ENCODE data around the gene LAMB3. TPM values are rescaled to one million over a fixed set of nuclear protein-coding genes. Genes with fewer than 3 reads are reported as not detected.

The LAMB3 gene
- total RNA-seq, 1 experiment from 2014 or later, result 1.3 TPM

DNA sequence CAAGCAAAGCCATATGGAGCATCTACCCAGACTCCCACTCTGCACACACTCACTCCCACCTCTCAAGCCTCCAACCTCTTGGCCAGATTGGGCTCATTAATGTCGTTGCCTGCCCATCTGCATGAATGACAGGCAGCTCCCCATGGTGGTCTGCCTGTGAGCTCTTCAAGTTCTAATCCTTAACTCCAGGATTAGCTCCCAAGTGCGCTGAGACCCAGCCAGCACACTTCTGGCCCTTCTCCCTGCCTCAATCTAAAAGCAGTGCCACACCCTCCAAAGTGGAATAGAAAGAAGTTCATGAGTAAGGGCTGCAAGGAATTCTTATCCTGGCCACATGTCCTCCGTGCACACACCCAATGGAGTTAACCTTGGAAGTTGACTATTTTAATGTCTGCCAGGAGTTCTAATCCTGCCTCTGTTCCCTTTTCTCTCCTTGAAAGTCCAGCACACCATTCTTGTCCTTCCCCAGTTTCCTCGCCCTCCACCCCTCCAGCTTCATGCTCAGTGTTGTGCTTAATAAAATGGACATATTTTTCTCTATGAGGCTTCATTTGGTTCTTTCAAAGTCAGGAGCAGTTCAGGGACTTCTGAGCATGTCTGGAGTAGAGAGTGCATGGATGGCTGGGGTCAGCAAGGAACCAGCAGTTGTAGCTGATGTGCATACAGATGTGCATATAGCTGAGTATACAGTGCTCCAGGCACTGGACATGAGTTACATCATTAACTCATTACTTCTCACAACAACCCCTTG lies 38.6 kb downstream of the LAMB3 start:
- DNase-seq, result no peak
- Histone ChIP-seq H3K4me1 (ENCODE audit: low read length) (no peaks in the 10 kb centered on the region), H3K27me3 (ENCODE audit: low read length) (no peaks in the 10 kb centered on the region), H3K36me3 (ENCODE audit: insufficient read depth, low read length) (no peaks in the 10 kb centered on the region), H3K9me2 (replicated peaks; ENCODE audit: insufficient read depth, low read length) (no peaks in the 10 kb centered on the region), H3K9me3 (ENCODE audit: low read length) (no peaks in the 10 kb centered on the region), H2AFZ (ENCODE audit: low read length) (no peak overlapping the region), H4K20me1 (ENCODE audit: insufficient read depth, low read depth, low read length) (no peaks in the 10 kb centered on the region), H3K4me3 (ENCODE audit: low read length) (no peak overlapping the region), H3K79me2 (ENCODE audit: low read length) (no peaks in the 10 kb centered on the region), H3K9ac (ENCODE audit: low read length) (no peak overlapping the region), H3K4me2 (ENCODE audit: low read depth, low read length, poor library complexity, severe bottlenecking) (no peak overlapping the region), H3K27ac (ENCODE audit: low read length) (no peak overlapping the region)

DNA sequence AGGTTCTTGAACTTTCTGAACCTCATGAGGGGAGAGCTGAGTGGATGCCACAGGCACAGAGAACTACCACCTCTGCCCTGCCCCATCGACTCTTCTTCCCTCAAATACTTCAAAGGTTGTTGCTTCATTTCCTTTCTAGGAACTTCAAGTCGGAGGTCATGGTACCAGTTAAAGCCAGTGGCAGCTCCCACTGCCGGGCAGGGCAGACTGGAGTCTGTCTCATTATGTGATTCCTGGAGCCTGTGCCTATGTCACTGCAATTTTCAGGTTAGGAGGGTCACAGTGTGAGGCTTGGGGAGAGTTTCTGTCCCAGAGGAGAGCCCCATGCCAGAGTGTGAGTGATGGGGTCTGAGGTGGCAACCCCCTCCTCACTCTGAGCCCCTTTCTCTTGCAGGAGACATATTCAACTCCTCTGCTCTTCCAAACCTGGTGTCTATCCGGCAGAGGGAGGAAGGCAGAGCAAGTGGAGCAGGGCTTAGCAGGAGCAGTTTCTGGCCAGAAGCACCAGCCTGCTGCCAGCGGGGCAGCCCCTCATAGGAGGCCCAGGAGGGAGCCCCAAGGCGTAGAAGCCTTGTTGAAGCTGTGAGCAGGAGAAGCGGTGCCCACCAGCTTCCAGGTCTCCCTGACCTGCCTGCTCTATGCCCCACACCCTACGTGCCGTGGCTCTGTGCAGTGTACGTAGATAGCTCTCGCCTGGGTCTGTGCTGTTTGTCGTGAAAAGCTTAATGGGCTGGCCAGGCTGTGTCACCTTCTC lies 39.4 kb downstream of the LAMB3 start:
- no peak overlapping the region for H3K9ac ChIP-seq (ENCODE audit: low read length)
- H3K27me3 ChIP-seq (ENCODE audit: low read length), result no peaks in the 10 kb centered on the region
- H3K36me3 ChIP-seq (ENCODE audit: insufficient read depth, low read length), result no peaks in the 10 kb centered on the region
- H3K4me3 ChIP-seq (ENCODE audit: low read length), result no peak overlapping the region
- no peaks in the 10 kb centered on the region for H4K20me1 ChIP-seq (ENCODE audit: insufficient read depth, low read depth, low read length)
- H3K9me3 ChIP-seq (ENCODE audit: low read length), result no peaks in the 10 kb centered on the region
- H3K79me2 ChIP-seq (ENCODE audit: low read length), result no peaks in the 10 kb centered on the region
- no peak overlapping the region for H3K4me2 ChIP-seq (ENCODE audit: low read depth, low read length, poor library complexity, severe bottlenecking)
- H3K9me2 ChIP-seq (replicated peaks; ENCODE audit: insufficient read depth, low read length), result no peaks in the 10 kb centered on the region
- no peak overlapping the region for H3K27ac ChIP-seq (ENCODE audit: low read length)
- no peak for DNase-seq
- H2AFZ ChIP-seq (ENCODE audit: low read length), result no peak overlapping the region
- H3K4me1 ChIP-seq (ENCODE audit: low read length), result no peaks in the 10 kb centered on the region

DNA sequence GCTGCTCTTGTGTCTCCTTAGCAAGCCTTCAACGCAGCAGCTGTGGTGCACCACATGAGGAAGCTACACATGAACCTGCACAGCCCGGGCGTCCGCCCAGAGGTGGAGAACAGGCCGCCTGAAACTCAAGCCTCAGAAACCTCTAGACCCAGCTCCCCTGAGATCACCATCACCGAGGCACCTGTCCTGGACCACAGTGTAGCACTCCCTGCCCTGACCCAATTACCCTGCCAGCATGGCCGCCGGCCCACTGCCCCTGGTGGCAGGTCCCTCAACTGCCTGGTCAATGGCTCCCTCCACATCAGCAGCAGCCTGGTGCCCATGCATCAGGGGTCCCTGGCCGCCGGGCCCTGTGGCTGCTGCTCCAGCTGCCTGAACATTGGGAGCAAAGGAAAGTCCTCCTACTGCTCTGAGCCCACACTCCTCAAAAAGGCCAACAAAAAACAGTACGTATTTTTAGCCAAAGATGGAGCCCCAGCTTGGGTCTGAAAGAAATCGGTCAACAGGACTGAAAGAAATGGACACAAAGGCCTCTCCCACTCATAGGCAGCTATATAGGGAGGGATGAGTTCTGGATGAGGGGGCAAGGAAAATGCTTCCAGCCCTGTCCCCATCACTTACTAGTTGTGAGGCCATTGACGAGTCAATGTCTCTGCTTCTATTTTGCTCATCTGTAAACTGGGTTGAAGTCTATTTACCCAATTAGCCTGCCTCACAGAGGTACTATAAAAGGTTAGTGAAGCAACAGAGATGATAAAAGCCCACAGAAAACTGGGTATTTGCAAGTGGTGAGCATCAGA lies 40.3 kb downstream of the LAMB3 start:
- Histone ChIP-seq H3K4me2 (ENCODE audit: low read depth, low read length, poor library complexity, severe bottlenecking) (no peak overlapping the region), H2AFZ (ENCODE audit: low read length) (no peak overlapping the region), H3K9me3 (ENCODE audit: low read length) (no peaks in the 10 kb centered on the region), H3K36me3 (ENCODE audit: insufficient read depth, low read length) (no peaks in the 10 kb centered on the region), H4K20me1 (ENCODE audit: insufficient read depth, low read depth, low read length) (no peaks in the 10 kb centered on the region), H3K27me3 (ENCODE audit: low read length) (no peaks in the 10 kb centered on the region), H3K9me2 (replicated peaks; ENCODE audit: insufficient read depth, low read length) (no peaks in the 10 kb centered on the region), H3K79me2 (ENCODE audit: low read length) (no peaks in the 10 kb centered on the region), H3K9ac (ENCODE audit: low read length) (no peak overlapping the region), H3K27ac (ENCODE audit: low read length) (no peak overlapping the region), H3K4me1 (ENCODE audit: low read length) (no peaks in the 10 kb centered on the region), H3K4me3 (ENCODE audit: low read length) (no peak overlapping the region)
- no peak for DNase-seq

DNA sequence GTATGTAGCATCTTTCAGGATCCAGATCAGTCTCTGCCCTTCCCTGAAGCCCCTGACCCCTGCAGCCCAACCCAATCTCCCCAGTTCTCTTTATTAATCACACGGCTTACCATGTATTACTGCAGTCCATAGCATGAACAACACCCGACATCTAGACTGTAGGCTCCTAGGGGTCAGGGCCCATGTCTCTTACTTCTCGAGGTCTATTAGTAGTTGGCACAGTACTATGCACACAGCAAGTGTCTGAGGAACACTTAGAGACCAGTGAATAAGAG lies 41.7 kb downstream of the LAMB3 start:
- Histone ChIP-seq H3K27me3 (ENCODE audit: low read length) (no peaks in the 10 kb centered on the region), H3K9me3 (ENCODE audit: low read length) (no peaks in the 10 kb centered on the region), H3K79me2 (ENCODE audit: low read length) (no peaks in the 10 kb centered on the region), H3K9ac (ENCODE audit: low read length) (no peak overlapping the region), H3K9me2 (replicated peaks; ENCODE audit: insufficient read depth, low read length) (no peaks in the 10 kb centered on the region), H3K4me3 (ENCODE audit: low read length) (no peak overlapping the region), H3K27ac (ENCODE audit: low read length) (no peak overlapping the region), H3K4me1 (ENCODE audit: low read length) (no peaks in the 10 kb centered on the region), H4K20me1 (ENCODE audit: insufficient read depth, low read depth, low read length) (no peaks in the 10 kb centered on the region), H3K36me3 (ENCODE audit: insufficient read depth, low read length) (no peaks in the 10 kb centered on the region), H2AFZ (ENCODE audit: low read length) (no peak overlapping the region), H3K4me2 (ENCODE audit: low read depth, low read length, poor library complexity, severe bottlenecking) (no peak overlapping the region)
- DNase-seq, result no peak

DNA sequence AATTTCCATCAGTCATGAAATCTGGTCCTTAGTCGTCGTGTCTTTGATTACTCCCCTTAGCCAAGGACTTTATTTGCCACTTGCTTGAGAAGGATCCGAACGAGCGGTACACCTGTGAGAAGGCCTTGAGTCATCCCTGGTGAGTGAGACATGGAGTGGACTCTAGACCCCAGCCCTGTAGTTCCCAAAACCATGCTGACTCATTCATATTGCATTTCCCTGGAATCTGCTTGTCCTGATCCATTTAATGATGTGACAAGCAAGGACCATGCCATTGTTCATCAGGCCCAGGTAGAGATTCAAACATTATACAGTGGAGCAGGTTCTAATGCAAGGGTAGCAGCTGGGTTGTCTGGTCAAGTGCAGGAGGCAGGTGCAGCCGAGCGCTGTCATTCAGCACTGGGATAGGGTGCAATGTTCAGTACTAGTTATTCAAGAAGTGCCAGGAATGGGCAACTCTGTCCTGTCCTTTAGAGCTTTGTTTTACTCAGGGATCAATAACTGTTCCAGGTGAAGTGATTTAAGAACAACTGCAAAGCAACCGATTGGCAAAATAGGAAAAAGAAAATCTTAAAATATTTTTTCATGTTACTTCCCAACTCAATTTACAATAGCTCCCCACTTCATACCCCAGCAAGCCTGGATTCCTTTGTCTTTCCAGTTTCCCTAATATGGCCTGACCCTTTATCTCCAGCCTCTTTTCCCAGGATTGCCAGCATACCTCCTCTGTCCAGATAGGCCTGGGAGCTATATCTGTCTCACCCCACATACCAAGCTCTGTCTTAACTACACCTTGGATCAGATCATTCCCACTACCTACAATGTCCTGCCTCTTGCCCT lies 42.2 kb downstream of the LAMB3 start:
- no peak overlapping the region for H3K4me3 ChIP-seq (ENCODE audit: low read length)
- H3K79me2 ChIP-seq (ENCODE audit: low read length), result no peaks in the 10 kb centered on the region
- no peak overlapping the region for H3K4me2 ChIP-seq (ENCODE audit: low read depth, low read length, poor library complexity, severe bottlenecking)
- H3K36me3 ChIP-seq (ENCODE audit: insufficient read depth, low read length), result no peaks in the 10 kb centered on the region
- no peak overlapping the region for H2AFZ ChIP-seq (ENCODE audit: low read length)
- no peaks in the 10 kb centered on the region for H4K20me1 ChIP-seq (ENCODE audit: insufficient read depth, low read depth, low read length)
- H3K27ac ChIP-seq (ENCODE audit: low read length), result no peak overlapping the region
- H3K9ac ChIP-seq (ENCODE audit: low read length), result no peak overlapping the region
- H3K4me1 ChIP-seq (ENCODE audit: low read length), result no peaks in the 10 kb centered on the region
- H3K9me3 ChIP-seq (ENCODE audit: low read length), result no peaks in the 10 kb centered on the region
- no peak for DNase-seq
- no peaks in the 10 kb centered on the region for H3K27me3 ChIP-seq (ENCODE audit: low read length)
- H3K9me2 ChIP-seq (replicated peaks; ENCODE audit: insufficient read depth, low read length), result no peaks in the 10 kb centered on the region

DNA sequence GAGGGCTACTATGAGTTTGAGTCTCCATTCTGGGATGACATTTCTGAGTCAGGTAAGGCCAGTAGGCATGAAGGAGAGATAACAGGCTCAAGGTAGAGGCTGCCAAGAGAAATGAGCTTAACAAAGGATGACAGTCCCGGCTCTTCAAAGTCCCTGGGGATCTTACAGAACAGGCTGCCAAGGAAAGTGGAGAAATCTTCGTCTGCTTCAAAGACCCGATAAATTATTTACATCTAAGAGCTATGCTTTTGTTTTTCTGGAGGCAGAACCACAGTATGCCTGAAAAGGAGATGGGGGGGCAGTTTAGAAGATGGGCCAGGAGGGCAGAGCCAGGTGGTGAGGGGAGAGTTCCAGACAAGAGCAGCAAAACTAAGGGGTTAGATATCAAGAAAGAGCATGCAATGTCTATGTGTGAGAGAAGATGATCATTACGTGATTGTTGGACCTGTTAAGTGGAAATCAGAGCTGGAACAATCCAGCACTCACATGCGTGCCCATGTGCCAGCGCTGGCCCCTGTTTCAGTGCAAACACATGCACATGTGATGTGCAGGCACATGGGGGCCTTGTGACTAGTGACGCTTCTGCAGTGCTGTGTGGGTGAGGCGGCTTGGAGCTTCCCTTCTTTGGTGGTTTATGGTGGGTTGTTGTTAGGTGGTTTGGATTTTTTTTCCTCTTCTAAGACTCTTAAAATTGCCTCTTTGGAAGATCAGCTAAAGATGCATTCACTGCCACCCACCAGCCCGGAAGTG lies 43.0 kb downstream of the LAMB3 start:
- Histone ChIP-seq H3K9ac (ENCODE audit: low read length) (no peak overlapping the region), H3K4me3 (ENCODE audit: low read length) (no peak overlapping the region), H3K4me1 (ENCODE audit: low read length) (no peaks in the 10 kb centered on the region), H4K20me1 (ENCODE audit: insufficient read depth, low read depth, low read length) (no peaks in the 10 kb centered on the region), H2AFZ (ENCODE audit: low read length) (no peak overlapping the region), H3K79me2 (ENCODE audit: low read length) (no peaks in the 10 kb centered on the region), H3K4me2 (ENCODE audit: low read depth, low read length, poor library complexity, severe bottlenecking) (no peak overlapping the region), H3K36me3 (ENCODE audit: insufficient read depth, low read length) (no peaks in the 10 kb centered on the region), H3K27me3 (ENCODE audit: low read length) (no peaks in the 10 kb centered on the region), H3K27ac (ENCODE audit: low read length) (no peak overlapping the region), H3K9me3 (ENCODE audit: low read length) (no peaks in the 10 kb centered on the region), H3K9me2 (replicated peaks; ENCODE audit: insufficient read depth, low read length) (no peaks in the 10 kb centered on the region)
- no peak for DNase-seq

DNA sequence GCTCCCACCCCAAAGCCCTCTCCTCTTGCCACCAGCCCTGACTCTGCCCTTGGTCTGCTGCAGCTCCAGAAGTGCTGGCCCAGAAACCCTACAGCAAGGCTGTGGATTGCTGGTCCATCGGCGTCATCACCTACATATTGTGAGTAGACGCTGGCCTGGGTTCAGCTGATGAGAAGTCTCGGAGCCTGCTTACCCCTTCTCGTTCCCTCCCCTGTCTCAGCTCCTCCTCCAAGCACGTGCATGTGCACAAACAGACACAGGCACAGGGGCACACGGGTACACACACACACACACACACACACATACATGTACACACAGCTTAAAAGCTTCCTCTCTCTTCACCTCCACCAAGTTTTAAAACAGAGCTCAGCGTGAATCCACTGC lies 44.4 kb downstream of the LAMB3 start:
- DNase-seq, result no peak
- Histone ChIP-seq H3K9ac (ENCODE audit: low read length) (no peak overlapping the region), H3K4me3 (ENCODE audit: low read length) (no peak overlapping the region), H3K4me2 (ENCODE audit: low read depth, low read length, poor library complexity, severe bottlenecking) (no peak overlapping the region), H4K20me1 (ENCODE audit: insufficient read depth, low read depth, low read length) (no peaks in the 10 kb centered on the region), H3K9me2 (replicated peaks; ENCODE audit: insufficient read depth, low read length) (no peaks in the 10 kb centered on the region), H3K27me3 (ENCODE audit: low read length) (no peaks in the 10 kb centered on the region), H3K79me2 (ENCODE audit: low read length) (no peaks in the 10 kb centered on the region), H3K36me3 (ENCODE audit: insufficient read depth, low read length) (no peaks in the 10 kb centered on the region), H3K9me3 (ENCODE audit: low read length) (no peaks in the 10 kb centered on the region), H3K4me1 (ENCODE audit: low read length) (no peaks in the 10 kb centered on the region), H2AFZ (ENCODE audit: low read length) (no peak overlapping the region), H3K27ac (ENCODE audit: low read length) (no peak overlapping the region)
